ENCODE results near the gene PCOLCE2. TPM values are rescaled to one million over a fixed set of nuclear protein-coding genes. Genes with fewer than 3 reads are reported as not detected.

Gene PCOLCE2
- total and polyA plus RNA-seq, 10 of the 15 experiments (the other 5 are each of a cell fraction or from before 2014, with no cell fraction given): 0.11 to 7.6 (median 0.40) TPM

DNA sequence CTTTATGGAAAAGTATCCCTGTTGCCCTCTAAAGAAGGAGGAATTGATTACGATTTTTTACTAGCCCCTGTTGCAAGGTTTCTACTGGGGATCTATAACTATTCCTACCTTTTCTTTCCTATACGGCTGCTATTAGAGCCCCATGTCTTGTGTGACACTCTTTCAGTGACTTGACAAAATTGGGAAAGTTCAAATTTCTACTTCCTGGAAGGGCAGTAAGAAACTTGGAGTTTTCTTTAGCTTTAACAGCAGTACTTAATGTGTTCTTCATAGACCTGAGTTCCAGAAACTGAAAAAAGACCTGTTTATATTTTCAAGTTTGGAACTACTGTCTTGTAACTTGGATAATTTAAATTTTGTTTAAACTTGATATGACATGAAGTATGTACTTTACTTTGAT lies 110.3 kb downstream of the PCOLCE2 start (continued):
- TF ChIP-seq CEBPZ (IDR thresholded peaks at IDR 0.05; ENCODE audit: low read depth, low read length) (no peak), RFX5 (IDR thresholded peaks at IDR 0.05; ENCODE audit: low read depth, low read length) (no peak)

DNA sequence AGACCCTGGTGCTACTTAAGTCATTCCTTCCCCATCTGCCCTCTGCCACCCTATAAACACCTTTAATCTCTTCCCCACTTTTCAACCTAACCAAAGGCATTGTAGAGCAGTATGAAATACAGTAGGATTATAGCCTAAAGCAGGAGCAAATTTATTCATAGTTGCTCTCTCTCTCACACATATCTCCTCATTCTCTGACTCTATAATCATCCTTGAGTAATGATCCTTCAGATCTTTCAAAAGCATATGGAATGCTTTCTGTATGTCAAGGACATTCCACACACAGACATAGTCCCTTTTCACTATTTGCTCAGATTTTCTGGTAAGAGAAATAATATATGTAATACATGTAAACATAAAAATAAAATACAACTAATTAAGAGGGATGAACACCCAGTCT lies 111.0 kb downstream of the PCOLCE2 start:
- Histone ChIP-seq H3K79me2 (ENCODE audit: control insufficient read depth, insufficient read depth, low read length) (no peaks in the 10 kb centered on the region), H2AFZ (ENCODE audit: control insufficient read depth, low read depth, low read length) (no peak overlapping the region), H3K4me1 (ENCODE audit: control insufficient read depth, insufficient read depth, low read length) (no peaks in the 10 kb centered on the region), H3K9ac (ENCODE audit: control insufficient read depth, insufficient read depth, low read length) (no peak overlapping the region), H4K20me1 (ENCODE audit: control insufficient read depth, insufficient read depth) (no peaks in the 10 kb centered on the region), H3K4me2 (ENCODE audit: control insufficient read depth, insufficient read depth) (no peak overlapping the region), H3K27me3 (replicated peaks in 1 of 2; ENCODE audit: control insufficient read depth in 2 of 2, insufficient read depth in 2 of 2, low read length in 1 of 2) (no peaks in the 10 kb centered on the region), H3K36me3 (ENCODE audit: control insufficient read depth in 2 of 2, insufficient read depth in 2 of 2, low read length in 1 of 2) (no peaks in the 10 kb centered on the region), H3K9me3 (replicated peaks; ENCODE audit: control insufficient read depth, insufficient read depth, low read length) (no peaks in the 10 kb centered on the region), H3K4me3 (no peak overlapping the region), H3K27ac (ENCODE audit: control insufficient read depth, insufficient read depth) (no peak overlapping the region)
- FAIRE-seq (no peak), ATAC-seq (no peak), DNase-seq (ENCODE audit: low read depth, low spot score) (no peak)
- ChIA-PET SMC1A (ENCODE audit: uncharacterized antibody, unreplicated experiment) (no interaction called here), CTCF (no interaction called here), RAD21 (ENCODE audit: unreplicated experiment) (no interaction called here), POLR2A (no interaction called here)
- in situ Hi-C loops (cut with MboI): no loop called here
- intact Hi-C loops (cut with micrococcal nuclease; ENCODE audit: unreplicated experiment): no loop called here
- no TSS peak for BruUV-seq (replicated peaks)
- TF ChIP-seq ZNF24 (IDR thresholded peaks at IDR 0.05) (no peak), POU2F2 (IDR thresholded peaks at IDR 0.05; ENCODE audit: borderline replicate concordance, low read depth, low read length) (no peak), TAF1 (IDR thresholded peaks at IDR 0.05; ENCODE audit: borderline replicate concordance, low read depth, low read length) (no peak), KDM1A (IDR thresholded peaks at IDR 0.05; ENCODE audit: borderline replicate concordance) (no peak), WRNIP1 (IDR thresholded peaks at IDR 0.05; ENCODE audit: borderline replicate concordance, low read depth, low read length) (no peak)

Measured in GM12878 (cell line).